ENCODE measurements around the gene ITGA3.

Gene ITGA3

DNA sequence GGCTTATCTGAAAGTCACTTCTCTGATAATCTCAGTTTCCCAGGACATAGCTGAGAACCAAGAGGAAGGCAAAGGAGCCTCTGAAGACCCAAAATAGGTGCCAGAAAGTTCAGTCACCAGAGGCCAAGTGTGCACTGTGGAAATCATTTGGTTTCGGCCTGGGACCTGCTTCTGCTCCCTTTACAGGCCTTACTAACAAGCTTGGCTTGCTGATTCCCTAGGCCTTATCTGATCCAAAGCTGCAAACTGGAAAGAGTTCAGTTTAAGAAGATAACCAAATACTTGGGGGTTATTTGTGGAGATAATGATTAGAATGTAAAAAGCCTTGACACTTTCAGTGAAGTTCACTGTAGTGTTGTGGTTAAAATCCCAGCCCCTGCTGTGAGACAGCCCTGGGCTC is 17.0 kb downstream of the ITGA3 start:
- no peaks in the 10 kb centered on the region for H4K20me1 ChIP-seq (ENCODE audit: low read depth, low read length)
- H2AFZ ChIP-seq (ENCODE audit: low read depth, low read length, severe bottlenecking) = no peak overlapping the region
- H3K4me3 ChIP-seq (ENCODE audit: insufficient read depth, low read length, poor library complexity, severe bottlenecking) = no peak overlapping the region
- no peak overlapping the region for H3K9ac ChIP-seq (ENCODE audit: low read length)
- H3K27ac ChIP-seq (ENCODE audit: low read depth, low read length) = no peak overlapping the region
- no peaks in the 10 kb centered on the region for H3F3A ChIP-seq (ENCODE audit: insufficient read depth)
- no peaks in the 10 kb centered on the region for H3K27me3 ChIP-seq (ENCODE audit: low read length)
- H3K36me3 ChIP-seq (ENCODE audit: low read length) = no peaks in the 10 kb centered on the region
- no peaks in the 10 kb centered on the region for H3K9me3 ChIP-seq (ENCODE audit: insufficient read depth, low read length)
- TF ChIP-seq, protein P1, sequence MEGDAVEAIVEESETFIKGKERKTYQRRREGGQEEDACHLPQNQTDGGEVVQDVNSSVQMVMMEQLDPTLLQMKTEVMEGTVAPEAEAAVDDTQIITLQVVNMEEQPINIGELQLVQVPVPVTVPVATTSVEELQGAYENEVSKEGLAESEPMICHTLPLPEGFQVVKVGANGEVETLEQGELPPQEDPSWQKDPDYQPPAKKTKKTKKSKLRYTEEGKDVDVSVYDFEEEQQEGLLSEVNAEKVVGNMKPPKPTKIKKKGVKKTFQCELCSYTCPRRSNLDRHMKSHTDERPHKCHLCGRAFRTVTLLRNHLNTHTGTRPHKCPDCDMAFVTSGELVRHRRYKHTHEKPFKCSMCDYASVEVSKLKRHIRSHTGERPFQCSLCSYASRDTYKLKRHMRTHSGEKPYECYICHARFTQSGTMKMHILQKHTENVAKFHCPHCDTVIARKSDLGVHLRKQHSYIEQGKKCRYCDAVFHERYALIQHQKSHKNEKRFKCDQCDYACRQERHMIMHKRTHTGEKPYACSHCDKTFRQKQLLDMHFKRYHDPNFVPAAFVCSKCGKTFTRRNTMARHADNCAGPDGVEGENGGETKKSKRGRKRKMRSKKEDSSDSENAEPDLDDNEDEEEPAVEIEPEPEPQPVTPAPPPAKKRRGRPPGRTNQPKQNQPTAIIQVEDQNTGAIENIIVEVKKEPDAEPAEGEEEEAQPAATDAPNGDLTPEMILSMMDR (IDR thresholded peaks at IDR 0.05; ENCODE audit: insufficient read depth, low read length, poor library complexity, severe bottlenecking) = no peak
- TF ChIP-seq EZH2phosphoT487 (conservative IDR thresholded peaks at IDR 0.05; ENCODE audit: low read length) = no peak
- no peaks in the 10 kb centered on the region for H3K79me2 ChIP-seq (ENCODE audit: insufficient read depth, low read length)
- no peaks in the 10 kb centered on the region for H3K9me2 ChIP-seq (replicated peaks; ENCODE audit: insufficient read depth, low read length)
- H3K4me2 ChIP-seq (ENCODE audit: low read depth, low read length, poor library complexity, severe bottlenecking) = no peak overlapping the region

DNA sequence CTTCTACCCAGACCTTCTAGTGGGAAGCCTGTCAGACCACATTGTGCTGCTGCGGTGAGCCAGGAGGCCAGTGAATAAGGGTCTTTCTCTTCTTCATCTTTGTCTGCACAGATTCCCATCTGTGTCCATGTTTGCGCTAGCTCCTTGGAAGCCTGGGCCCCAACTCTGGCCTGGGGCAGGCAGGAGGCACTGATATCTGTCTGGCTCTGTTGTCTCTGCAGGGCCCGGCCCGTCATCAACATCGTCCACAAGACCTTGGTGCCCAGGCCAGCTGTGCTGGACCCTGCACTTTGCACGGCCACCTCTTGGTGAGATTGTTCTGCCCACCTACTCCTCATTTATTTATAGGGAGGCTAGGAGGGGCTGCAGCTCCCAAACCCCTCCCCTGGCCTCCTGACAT is 18.3 kb downstream of the ITGA3 start:
- H3K4me2 ChIP-seq (ENCODE audit: low read depth, low read length, poor library complexity, severe bottlenecking) = no peak overlapping the region
- no peaks in the 10 kb centered on the region for H3F3A ChIP-seq (ENCODE audit: insufficient read depth)
- H2AFZ ChIP-seq (ENCODE audit: low read depth, low read length, severe bottlenecking) = no peak overlapping the region
- TF ChIP-seq, protein P1 (IDR thresholded peaks at IDR 0.05; ENCODE audit: insufficient read depth, low read length, poor library complexity, severe bottlenecking) = no peak
- TF ChIP-seq EZH2phosphoT487 (conservative IDR thresholded peaks at IDR 0.05; ENCODE audit: low read length) = no peak
- H3K27ac ChIP-seq (ENCODE audit: low read depth, low read length) = no peak overlapping the region
- H3K79me2 ChIP-seq (ENCODE audit: insufficient read depth, low read length) = no peaks in the 10 kb centered on the region
- H4K20me1 ChIP-seq (ENCODE audit: low read depth, low read length) = no peaks in the 10 kb centered on the region
- H3K9me3 ChIP-seq (ENCODE audit: insufficient read depth, low read length) = no peaks in the 10 kb centered on the region
- H3K4me3 ChIP-seq (ENCODE audit: insufficient read depth, low read length, poor library complexity, severe bottlenecking) = no peak overlapping the region
- H3K9me2 ChIP-seq (replicated peaks; ENCODE audit: insufficient read depth, low read length) = no peaks in the 10 kb centered on the region
- H3K9ac ChIP-seq (ENCODE audit: low read length) = no peak overlapping the region
- no peaks in the 10 kb centered on the region for H3K27me3 ChIP-seq (ENCODE audit: low read length)
- H3K36me3 ChIP-seq (ENCODE audit: low read length) = no peaks in the 10 kb centered on the region

DNA sequence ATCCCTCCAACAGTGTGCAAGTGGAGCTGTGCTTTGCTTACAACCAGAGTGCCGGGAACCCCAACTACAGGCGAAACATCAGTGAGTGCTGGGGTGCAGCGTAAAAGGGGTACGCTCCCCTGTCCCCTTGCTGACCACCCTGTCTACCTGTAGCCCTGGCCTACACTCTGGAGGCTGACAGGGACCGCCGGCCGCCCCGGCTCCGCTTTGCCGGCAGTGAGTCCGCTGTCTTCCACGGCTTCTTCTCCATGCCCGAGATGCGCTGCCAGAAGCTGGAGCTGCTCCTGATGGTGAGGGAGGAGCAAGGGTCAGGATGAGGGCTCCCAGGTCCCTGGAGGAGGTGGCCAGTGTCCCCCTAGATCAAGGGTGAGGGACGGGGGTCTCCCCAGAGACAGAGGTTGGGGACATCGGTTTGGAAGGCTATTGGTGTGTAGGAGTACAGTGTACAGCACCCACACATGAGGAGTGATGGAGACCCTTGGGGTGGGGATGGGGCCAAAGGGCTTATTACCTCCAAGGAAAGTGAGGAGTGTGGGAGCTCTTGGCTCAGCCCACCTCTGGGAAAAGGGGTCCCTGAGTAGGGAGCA is 19.6 kb downstream of the ITGA3 start:
- no peaks in the 10 kb centered on the region for H3K27me3 ChIP-seq (ENCODE audit: low read length)
- H3K9me3 ChIP-seq (ENCODE audit: insufficient read depth, low read length) = no peaks in the 10 kb centered on the region
- no peak overlapping the region for H3K27ac ChIP-seq (ENCODE audit: low read depth, low read length)
- H3K79me2 ChIP-seq (ENCODE audit: insufficient read depth, low read length) = no peaks in the 10 kb centered on the region
- H3K4me3 ChIP-seq (ENCODE audit: insufficient read depth, low read length, poor library complexity, severe bottlenecking) = no peak overlapping the region
- H3K36me3 ChIP-seq (ENCODE audit: low read length) = no peaks in the 10 kb centered on the region
- H2AFZ ChIP-seq (ENCODE audit: low read depth, low read length, severe bottlenecking) = no peak overlapping the region
- TF ChIP-seq EZH2phosphoT487 (conservative IDR thresholded peaks at IDR 0.05; ENCODE audit: low read length) = no peak
- TF ChIP-seq, protein P1 (IDR thresholded peaks at IDR 0.05; ENCODE audit: insufficient read depth, low read length, poor library complexity, severe bottlenecking) = no peak
- no peaks in the 10 kb centered on the region for H3K9me2 ChIP-seq (replicated peaks; ENCODE audit: insufficient read depth, low read length)
- no peak overlapping the region for H3K9ac ChIP-seq (ENCODE audit: low read length)
- no peaks in the 10 kb centered on the region for H3F3A ChIP-seq (ENCODE audit: insufficient read depth)
- H4K20me1 ChIP-seq (ENCODE audit: low read depth, low read length) = no peaks in the 10 kb centered on the region
- no peak overlapping the region for H3K4me2 ChIP-seq (ENCODE audit: low read depth, low read length, poor library complexity, severe bottlenecking)

Data from SU-DHL-6 (cell line).